Left renal pelvis (tissue), 4 donors: ENCODE results near the gene MRFAP1. TPM values are rescaled to one million over a fixed set of nuclear protein-coding genes. Genes with fewer than 3 reads are reported as not detected.

Experiments used
- DNase-seq, 4 donors: peaks; one replicate each; pipeline ENCODE4 v3.0.0-alpha.2; 2013; ENCODE audit warnings: low read depth in 4 of 4, low spot score in 3 of 4
- polyA plus RNA-seq, 4 donors: library from polyadenylated mRNA; unstranded; fragments of 120-200 nt; gene quantifications; one replicate each; pipeline ENCODE4 v1.2.1, GENCODE V29; 2013; ENCODE audit not compliant: insufficient read length in 4 of 4

MRFAP1 gene
- polyA plus RNA-seq, 4 donors: 404 to 468 (median 428) TPM

DNA sequence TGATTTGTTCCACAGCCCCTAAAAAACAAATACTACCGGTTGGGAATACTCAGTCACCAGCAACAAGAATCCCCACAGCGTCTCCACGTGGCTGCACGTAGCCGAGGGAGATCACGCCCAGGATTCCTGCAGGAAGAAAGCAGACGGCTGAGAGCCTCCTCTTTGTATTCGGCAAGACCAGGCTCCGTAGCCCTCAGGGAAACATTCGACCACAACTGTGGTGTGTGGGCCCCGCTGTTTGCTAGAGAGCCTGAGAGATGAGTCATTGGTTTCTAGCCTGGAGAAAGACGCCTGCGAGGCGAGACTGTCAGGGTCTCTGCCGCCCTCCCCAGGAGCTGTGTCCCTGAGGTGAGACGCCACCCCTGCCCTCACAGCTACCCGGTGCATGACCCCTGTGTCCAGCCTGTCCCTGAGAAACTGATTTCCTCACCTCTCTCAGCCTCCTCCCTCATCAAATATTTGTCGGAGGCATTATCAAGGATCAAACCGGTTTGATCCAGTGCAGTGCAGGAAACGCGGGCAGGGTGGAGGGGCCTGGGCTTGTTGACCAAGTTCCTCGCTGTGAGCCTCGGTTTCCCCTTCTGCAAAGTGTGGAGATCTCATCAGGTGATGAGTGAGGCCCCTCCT is 48.5 kb downstream of the MRFAP1 start:
- no peak for DNase-seq

DNA sequence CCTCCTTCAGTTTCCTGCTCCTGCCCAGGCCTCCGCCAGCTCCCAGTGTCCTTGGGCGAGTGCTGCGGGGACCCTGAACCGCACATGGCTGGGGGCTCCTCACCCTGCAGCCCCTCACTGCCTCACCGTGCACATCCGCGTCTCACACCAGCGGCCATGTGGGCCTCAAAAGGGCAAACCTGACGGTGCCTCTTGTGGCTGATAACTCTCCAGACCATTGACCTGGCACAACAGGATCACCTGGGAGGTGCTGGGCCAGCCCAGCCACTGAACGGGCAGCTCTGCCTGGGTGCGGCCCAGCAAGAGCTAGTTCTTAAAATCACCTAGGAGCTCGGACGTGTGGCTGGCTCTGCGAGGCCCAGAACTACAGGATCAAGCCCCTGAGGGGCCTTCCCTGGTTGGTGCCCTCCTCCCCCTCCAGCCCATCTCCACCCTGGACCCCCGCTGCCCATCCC is 49.0 kb downstream of the MRFAP1 start:
- DNase-seq: no peak

Other genes with a start within 250 kb of the MRFAP1 start
- 1 to 10 TPM in 1 of 4 donors, under 1 TPM in 3; 0.40 to 1.6 (median 0.69) TPM for gene PPP2R2C, start 168.1 kb upstream of the MRFAP1 start, polyA plus RNA-seq
- gene MAN2B2, start 65.5 kb upstream of the MRFAP1 start, polyA plus RNA-seq: 10 to 100 TPM; 17.3 to 19.2 (median 18.7) TPM
- gene S100P, start 53.2 kb downstream of the MRFAP1 start, polyA plus RNA-seq: 10 to 100 TPM in 2 of 4 donors, 1 to 10 TPM in 2; 1.6 to 38.9 (median 13.2) TPM
- gene MRFAP1L1, start 69.2 kb downstream of the MRFAP1 start, polyA plus RNA-seq: 100 to 1,000 TPM; 115 to 151 (median 123) TPM
- 10 to 100 TPM; 10.9 to 14.3 (median 13.1) TPM for gene BLOC1S4, start 75.5 kb downstream of the MRFAP1 start, polyA plus RNA-seq
- 10 to 100 TPM; 33.5 to 45.9 (median 41.5) TPM for gene KIAA0232, start 142.0 kb downstream of the MRFAP1 start, polyA plus RNA-seq